ENCODE measurements around the gene DPH5.

The DPH5 gene

GRCh38 chr1:100969327-100969726 lies 56.3 kb downstream of the DPH5 start:
- Histone ChIP-seq H3K27me3 (ENCODE audit: insufficient read depth, poor library complexity, severe bottlenecking) (no peaks in the 10 kb centered on the region), H3K4me1 (ENCODE audit: insufficient read depth, poor library complexity, severe bottlenecking) (no peaks in the 10 kb centered on the region)
- TF ChIP-seq CTCF (IDR thresholded peaks at IDR 0.05; ENCODE audit: poor library complexity, severe bottlenecking): no peak

GRCh38 chr1:100968621-100969020 lies 57.0 kb downstream of the DPH5 start:
- H3K9me3 ChIP-seq (ENCODE audit: severe bottlenecking): no peaks in the 10 kb centered on the region

More at GRCh38 chr1:100969327-100969726, 56.3 kb downstream of the DPH5 start:
- no peak for DNase-seq (ENCODE audit: low spot score)
- no peak for ATAC-seq (ENCODE audit: low read depth)
- no peak overlapping the region for H3K27ac ChIP-seq (ENCODE audit: poor library complexity, severe bottlenecking)
- H3K36me3 ChIP-seq (ENCODE audit: low read depth): peaks cover 28% of the 10 kb centered on the region
- H3K9me3 ChIP-seq (ENCODE audit: severe bottlenecking): no peaks in the 10 kb centered on the region
- H3K4me3 ChIP-seq (ENCODE audit: severe bottlenecking): no peak overlapping the region

GRCh38 chr1:100960098-100960497 lies 65.5 kb downstream of the DPH5 start:
- H3K4me3 ChIP-seq (ENCODE audit: severe bottlenecking): no peak overlapping the region
- peaks cover 15% of the 10 kb centered on the region for H3K36me3 ChIP-seq (ENCODE audit: low read depth)
- peaks cover 7% of the 10 kb centered on the region for H3K4me1 ChIP-seq (ENCODE audit: insufficient read depth, poor library complexity, severe bottlenecking)
- no peaks in the 10 kb centered on the region for H3K27me3 ChIP-seq (ENCODE audit: insufficient read depth, poor library complexity, severe bottlenecking)
- no peak overlapping the region for H3K27ac ChIP-seq (ENCODE audit: poor library complexity, severe bottlenecking)
- H3K9me3 ChIP-seq (ENCODE audit: severe bottlenecking): no peaks in the 10 kb centered on the region
- DNase-seq (ENCODE audit: low spot score) (no peak), ATAC-seq (ENCODE audit: low read depth) (no peak)
- no peak for TF ChIP-seq CTCF (IDR thresholded peaks at IDR 0.05; ENCODE audit: poor library complexity, severe bottlenecking)

More at GRCh38 chr1:100968621-100969020, 57.0 kb downstream of the DPH5 start:
- Histone ChIP-seq H3K27ac (ENCODE audit: poor library complexity, severe bottlenecking) (no peak overlapping the region), H3K4me3 (ENCODE audit: severe bottlenecking) (no peak overlapping the region), H3K27me3 (ENCODE audit: insufficient read depth, poor library complexity, severe bottlenecking) (no peaks in the 10 kb centered on the region), H3K36me3 (ENCODE audit: low read depth) (peaks cover 28% of the 10 kb centered on the region), H3K4me1 (ENCODE audit: insufficient read depth, poor library complexity, severe bottlenecking) (no peaks in the 10 kb centered on the region)
- no peak for TF ChIP-seq CTCF (IDR thresholded peaks at IDR 0.05; ENCODE audit: poor library complexity, severe bottlenecking)
- ATAC-seq (ENCODE audit: low read depth): no peak
- no peak for DNase-seq (ENCODE audit: low spot score)

- no peak for ATAC-seq (ENCODE audit: low read depth)
- H3K4me3 ChIP-seq (ENCODE audit: severe bottlenecking): no peak overlapping the region
These were observed 66.0 kb downstream of the DPH5 start for GRCh38 chr1:100959502-100960060.

More at GRCh38 chr1:100959502-100960060, 66.0 kb downstream of the DPH5 start:
- H3K27ac ChIP-seq (ENCODE audit: poor library complexity, severe bottlenecking): no peak overlapping the region
- no peaks in the 10 kb centered on the region for H3K27me3 ChIP-seq (ENCODE audit: insufficient read depth, poor library complexity, severe bottlenecking)
- DNase-seq (ENCODE audit: low spot score): no peak
- peaks cover 12% of the 10 kb centered on the region for H3K4me1 ChIP-seq (ENCODE audit: insufficient read depth, poor library complexity, severe bottlenecking)
- TF ChIP-seq CTCF (IDR thresholded peaks at IDR 0.05; ENCODE audit: poor library complexity, severe bottlenecking): no peak
- peaks cover 15% of the 10 kb centered on the region for H3K36me3 ChIP-seq (ENCODE audit: low read depth)
- H3K9me3 ChIP-seq (ENCODE audit: severe bottlenecking): no peaks in the 10 kb centered on the region

Data from RWPE2 (cell line).